Measurements from ENCODE around the gene MAT1A. TPM values are rescaled to one million over a fixed set of nuclear protein-coding genes. Genes with fewer than 3 reads are reported as not detected.
A peak's percentile ranks its signal among the peaks of the same experiment; 100 is the strongest.

The MAT1A gene
- total RNA-seq, 1 experiment from 2014 or later: 1.6 TPM

- H3K9ac ChIP-seq (ENCODE audit: low read length): no peak overlapping the region
- H3K27me3 ChIP-seq (ENCODE audit: insufficient read depth, low read length): no peaks in the 10 kb centered on the region
- TF ChIP-seq SRF (IDR thresholded peaks at IDR 0.05; ENCODE audit: low read depth) (no peak), FOSL1 (IDR thresholded peaks at IDR 0.05; ENCODE audit: low read depth) (no peak), EGR1 (IDR thresholded peaks at IDR 0.05; ENCODE audit: low read depth) (no peak), TCF7L2 (IDR thresholded peaks at IDR 0.05; ENCODE audit: borderline replicate concordance, extremely low read depth, insufficient read depth, insufficient read length) (no peak), RAD21 (IDR thresholded peaks at IDR 0.05; ENCODE audit: low read depth) (no peak), ZBTB33 (IDR thresholded peaks at IDR 0.05; ENCODE audit: extremely low read depth, insufficient replicate concordance, low read length) (no peak), ZNF274 (IDR thresholded peaks at IDR 0.05; ENCODE audit: low read depth, low read length) (no peak), YY1 (IDR thresholded peaks at IDR 0.05; ENCODE audit: extremely low read depth, insufficient replicate concordance, low read depth, low read length) (no peak), CBX3 (IDR thresholded peaks at IDR 0.05; ENCODE audit: low read depth) (no peak), CEBPB (IDR thresholded peaks at IDR 0.05; ENCODE audit: low read depth) (no peak), EZH2phosphoT487 (IDR thresholded peaks at IDR 0.05; ENCODE audit: borderline replicate concordance) (no peak), ZFX (IDR thresholded peaks at IDR 0.05) (no peak), ATF3 (IDR thresholded peaks at IDR 0.05) (no peak), MAX (IDR thresholded peaks at IDR 0.05) (no peak), ELF1 (IDR thresholded peaks at IDR 0.05; ENCODE audit: borderline replicate concordance, low read depth) (no peak), SIN3A (IDR thresholded peaks at IDR 0.05; ENCODE audit: low read depth) (no peak)
- no peak overlapping the region for H3K4me3 ChIP-seq (replicated peaks in 1 of 2; ENCODE audit: low read depth in 1 of 2, low read length in 2 of 2)
- ChIA-PET RAD21 (ENCODE audit: low non-redundant PET in 1 of 2, low total read pairs in 2 of 2, uncharacterized antibody in 2 of 2, unreplicated experiment in 2 of 2) (no interaction called here), POLR2A (no interaction called here), CTCF (no interaction called here)
- peaks cover 0 to 10% of the 10 kb centered on the region in 2 experiments; a peak in 3 of 4 replicates for H3K4me1 ChIP-seq (ENCODE audit: control insufficient read depth in 1 of 2, insufficient read depth in 2 of 2, low read length in 2 of 2)
- H3K79me2 ChIP-seq (ENCODE audit: insufficient read depth, low read length): no peaks in the 10 kb centered on the region
- H3K9me3 ChIP-seq (ENCODE audit: control insufficient read depth in 1 of 2, insufficient read depth in 1 of 2, low read depth in 1 of 2, low read length in 2 of 2): no peaks in the 10 kb centered on the region
- no TSS peak for BruUV-seq (replicated peaks)
- H4K20me1 ChIP-seq (ENCODE audit: insufficient read depth): no peaks in the 10 kb centered on the region
- H3K9me2 ChIP-seq (ENCODE audit: insufficient read depth): peaks cover 3% of the 10 kb centered on the region; the same call in 1 of the 2 replicates
- H3K27ac ChIP-seq (ENCODE audit: low read depth, low read length): no peak overlapping the region
- H2AFZ ChIP-seq (ENCODE audit: low read depth, low read length, poor library complexity, severe bottlenecking): peak overlapping the region; percentile 40
- H3K4me2 ChIP-seq (ENCODE audit: low read length): no peak overlapping the region
- ATAC-seq (no peak), DNase-seq (ENCODE audit: low read depth, low spot score) (no peak)
- intact Hi-C loops (cut with micrococcal nuclease): no loop called here
- no peaks in the 10 kb centered on the region for H3K36me3 ChIP-seq (ENCODE audit: control insufficient read depth in 1 of 2, insufficient read depth in 2 of 2, low read length in 2 of 2)
These were observed 35.5 kb upstream of the MAT1A start for GRCh38 chr10:80324891-80325364.
